Panc1 (cell line): ENCODE measurements around the gene NTN4. TPM values are rescaled to one million over a fixed set of nuclear protein-coding genes. Genes with fewer than 3 reads are reported as not detected.

Experiments
- ATAC-seq: fragments of 200-7000 bp; cut with Tn5 transposase; 2 replicates; pipeline ENCODE4 v1.9.1; 2020; ENCODE audit warnings: mild to moderate bottlenecking, moderate library complexity
- BruUV-seq: library from RNA; stranded (reverse); fragments of 400-500 nt; replicated peaks from 2 replicates; lab custom pipeline; 2021; lab: Mats Ljungman, UMichigan
- CTCF ChIA-PET: fragments of 300-600 bp; sonication (Branson Sonifier 250); formaldehyde crosslinking; loops from one replicate; lab custom pipeline; 2022; ENCODE audit warnings: antibody characterized with exemption; lab: Charles Lee
- POLR2A ChIA-PET: fragments of 300-600 bp; sonication (Branson Sonifier 250); formaldehyde crosslinking; loops from one replicate; lab custom pipeline; 2022; ENCODE audit warnings: antibody characterized with exemption; lab: Charles Lee
- DNase-seq: peaks from one replicate; pipeline ENCODE4 v3.0.0-alpha.2; 2010; ENCODE audit warnings: low read depth, low spot score
- H3K27ac ChIP-seq: 2 replicates; pipeline ENCODE4 v1.5.1; 2011; ENCODE audit warnings: mild to moderate bottlenecking, low read length, inconsistent platforms
- H3K27me3 ChIP-seq: fragments of 200-500 bp; sonication (Bioruptor generic); 2 replicates; pipeline ENCODE4 v1.6.0; 2014; ENCODE audit warnings: low read length, inconsistent platforms; ENCODE audit not compliant: control insufficient read depth, insufficient read depth
- H3K36me3 ChIP-seq: fragments of 200-500 bp; sonication (Bioruptor generic); 2 replicates; pipeline ENCODE4 v1.5.1; 2014; ENCODE audit warnings: inconsistent platforms, mild to moderate bottlenecking, low read length, moderate library complexity; ENCODE audit not compliant: control insufficient read depth, insufficient read depth
- H3K4me1 ChIP-seq: 2 replicates; pipeline ENCODE4 v1.5.1; 2011; ENCODE audit warnings: inconsistent platforms, mild to moderate bottlenecking, low read length, moderate library complexity; ENCODE audit not compliant: control insufficient read depth, insufficient read depth
- H3K4me3 ChIP-seq, 2 experiments: 2 replicates each; pipeline ENCODE4 v1.5.1; 2011 to 2012; ENCODE audit warnings: low read depth in 2 of 2, low read length in 2 of 2, mild to moderate bottlenecking in 2 of 2, inconsistent platforms in 1 of 2, moderate library complexity in 1 of 2
- H3K9me3 ChIP-seq: fragments of 200-500 bp; sonication (Bioruptor generic); 2 replicates; pipeline ENCODE4 v1.5.1; 2014; ENCODE audit warnings: low read depth, mild to moderate bottlenecking, inconsistent platforms, low read length, moderate library complexity; ENCODE audit not compliant: control insufficient read depth, insufficient read depth
- POLR2AphosphoS5 ChIP-seq: IDR thresholded peaks from 2 replicates; pipeline ENCODE4 v1.6.1; 2012; ENCODE audit warnings: mild to moderate bottlenecking, low read depth, low read length, moderate library complexity
- REST ChIP-seq, 2 experiments: IDR thresholded peaks; 2 replicates each; pipeline ENCODE4 v1.6.1; 2011 to 2012; ENCODE audit warnings: low read depth in 2 of 2, control low read depth in 1 of 2, low read length in 1 of 2, mild to moderate bottlenecking in 1 of 2, moderate library complexity in 1 of 2; ENCODE audit not compliant: insufficient read depth in 1 of 2
- SIN3A ChIP-seq: IDR thresholded peaks from 2 replicates; pipeline ENCODE4 v1.6.1; 2012; ENCODE audit warnings: low read depth, mild to moderate bottlenecking, low read length, moderate library complexity, borderline replicate concordance; ENCODE audit not compliant: insufficient read depth
- TCF7L2 ChIP-seq: IDR thresholded peaks from 2 replicates; pipeline ENCODE4 v1.6.1; 2011; ENCODE audit warnings: mild to moderate bottlenecking, low read depth, low read length, inconsistent platforms
- in situ Hi-C: cut with HindIII; loops from 2 replicates; pipeline ENCODE4 v1.10.0; 2016; ENCODE audit warnings: low sequenced_read_pairs, low pct_unique_long_range_greater_than_20kb
- intact Hi-C: fragments of 100-400 bp; cut with micrococcal nuclease; formaldehyde crosslinking; loops from one replicate; pipeline ENCODE4 v1.10.0; 2022; ENCODE audit not compliant: unreplicated experiment
- total RNA-seq: library from RNA; stranded (reverse); gene quantifications from one replicate; pipeline ENCODE4 v1.2.1, GENCODE V29; 2021; ENCODE audit not compliant: unreplicated experiment
- TF ChIP-seq, protein P1 (sequence below): fragments of 450-650 bp; IDR thresholded peaks from 2 replicates; pipeline ENCODE4 v1.5.1; 2017; ENCODE audit warnings: mild to moderate bottlenecking

The NTN4 gene
- total RNA-seq, 1 experiment from 2014 or later, result 17.1 TPM

GRCh38 chr12:95836185-95836609 lies 45.6 kb upstream of the NTN4 start:
- Histone ChIP-seq H3K9me3 (no peaks in the 10 kb centered on the region), H3K27me3 (peaks cover 7% of the 10 kb centered on the region), H3K27ac (no peak overlapping the region), H3K4me3 (peak overlapping the region in 1 of 2 experiments; percentile 52; a peak in 1 of 4 replicates), H3K36me3 (no peaks in the 10 kb centered on the region), H3K4me1 (peaks cover 13% of the 10 kb centered on the region)
- TF ChIP-seq SIN3A, result no peak
- no peak for TF ChIP-seq REST (IDR thresholded peaks at IDR 0.05; ENCODE audit: insufficient read depth in 1 of 2, low read depth in 2 of 2, low read length in 1 of 2)
- no peak for TF ChIP-seq TCF7L2
- no peak for DNase-seq
- in situ Hi-C loops, result no loop called here
- BruUV-seq, result no TSS peak
- POLR2A ChIA-PET, result no interaction called here
- CTCF ChIA-PET, result interaction anchor here (0.6 to 0.7 kb wide), 2 partner anchors 14 to 662 kb away, joined by 5 to 14 read pairs; no protein-coding TSS in a partner anchor
- intact Hi-C loops, result no loop called here
- peak; percentile 59 for ATAC-seq

- BruUV-seq, result no TSS peak
- H3K27ac ChIP-seq, result no peak overlapping the region
- H3K4me3 ChIP-seq, result no peak overlapping the region
- peaks cover 10% of the 10 kb centered on the region for H3K27me3 ChIP-seq
- intact Hi-C loops (no loop called here), in situ Hi-C loops (no loop called here)
- no peak for ATAC-seq
- no peaks in the 10 kb centered on the region for H3K9me3 ChIP-seq
- H3K36me3 ChIP-seq, result no peaks in the 10 kb centered on the region
- ChIA-PET CTCF (no interaction called here), POLR2A (no interaction called here)
- no peak for DNase-seq
- TF ChIP-seq TCF7L2 (no peak), REST (IDR thresholded peaks at IDR 0.05; ENCODE audit: insufficient read depth in 1 of 2, low read depth in 2 of 2, low read length in 1 of 2) (no peak), SIN3A (no peak), POLR2AphosphoS5 (no peak)
- TF ChIP-seq, protein P1, sequence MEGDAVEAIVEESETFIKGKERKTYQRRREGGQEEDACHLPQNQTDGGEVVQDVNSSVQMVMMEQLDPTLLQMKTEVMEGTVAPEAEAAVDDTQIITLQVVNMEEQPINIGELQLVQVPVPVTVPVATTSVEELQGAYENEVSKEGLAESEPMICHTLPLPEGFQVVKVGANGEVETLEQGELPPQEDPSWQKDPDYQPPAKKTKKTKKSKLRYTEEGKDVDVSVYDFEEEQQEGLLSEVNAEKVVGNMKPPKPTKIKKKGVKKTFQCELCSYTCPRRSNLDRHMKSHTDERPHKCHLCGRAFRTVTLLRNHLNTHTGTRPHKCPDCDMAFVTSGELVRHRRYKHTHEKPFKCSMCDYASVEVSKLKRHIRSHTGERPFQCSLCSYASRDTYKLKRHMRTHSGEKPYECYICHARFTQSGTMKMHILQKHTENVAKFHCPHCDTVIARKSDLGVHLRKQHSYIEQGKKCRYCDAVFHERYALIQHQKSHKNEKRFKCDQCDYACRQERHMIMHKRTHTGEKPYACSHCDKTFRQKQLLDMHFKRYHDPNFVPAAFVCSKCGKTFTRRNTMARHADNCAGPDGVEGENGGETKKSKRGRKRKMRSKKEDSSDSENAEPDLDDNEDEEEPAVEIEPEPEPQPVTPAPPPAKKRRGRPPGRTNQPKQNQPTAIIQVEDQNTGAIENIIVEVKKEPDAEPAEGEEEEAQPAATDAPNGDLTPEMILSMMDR, result no peak
- H3K4me1 ChIP-seq, result peaks cover 13% of the 10 kb centered on the region
These were observed 44.0 kb upstream of the NTN4 start for GRCh38 chr12:95834572-95834971.
